NCI-H2196 treated with DMSO at 0.1 percent for 48 hours (cell line): Measurements from ENCODE around the gene MFSD6L.

Experiments used
- DNase-seq: peaks from one replicate; lab custom pipeline; 2025; ENCODE audit not compliant: unreplicated experiment; lab: John Stamatoyannopoulos, UW

MFSD6L gene

DNA sequence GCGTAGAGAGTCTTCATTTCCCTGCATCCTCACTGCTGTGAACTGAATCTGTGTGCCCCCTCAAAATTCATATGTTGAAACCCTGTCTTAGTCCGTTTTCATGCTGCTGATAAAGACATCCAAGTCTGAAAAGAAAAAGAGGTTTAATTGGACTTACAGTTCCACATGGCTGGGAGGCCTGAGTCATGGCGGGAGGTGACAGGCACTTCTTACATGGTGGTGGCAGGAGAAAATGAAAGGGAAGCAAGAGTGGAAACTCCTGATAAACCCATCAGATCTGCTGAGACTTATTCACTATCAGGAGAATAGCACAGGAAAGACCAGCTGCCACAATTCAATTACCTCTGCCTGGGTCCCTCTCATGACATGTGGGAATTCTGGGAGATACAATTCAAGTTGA lies 51.4 kb downstream of the MFSD6L start:
- DNase-seq = no peak
